ENCODE results near the gene CD86.
A peak's percentile ranks its signal among the peaks of the same experiment; 100 is the strongest.

Gene CD86

GRCh38 chr3:122092460-122093165 is 37.5 kb downstream of the CD86 start:
- no peak for DNase-seq

GRCh38 chr3:122094125-122094524 is 39.0 kb downstream of the CD86 start:
- DNase-seq = no peak

GRCh38 chr3:122094693-122095092 is 39.5 kb downstream of the CD86 start:
- DNase-seq = no peak

GRCh38 chr3:122097141-122097540 is 42.0 kb downstream of the CD86 start:
- DNase-seq = no peak

- no peak for DNase-seq
These were observed 43.4 kb downstream of the CD86 start for GRCh38 chr3:122098611-122099010.

GRCh38 chr3:122099255-122099654 is 44.1 kb downstream of the CD86 start:
- no peak for DNase-seq

- DNase-seq = no peak
These were observed 44.9 kb downstream of the CD86 start for GRCh38 chr3:122100083-122100482.

GRCh38 chr3:122100591-122101463 is 45.7 kb downstream of the CD86 start:
- no peak for DNase-seq

- peak; percentile 55 for DNase-seq
These were observed 46.5 kb downstream of the CD86 start for GRCh38 chr3:122101646-122102045.

GRCh38 chr3:122102191-122102935 is 47.2 kb downstream of the CD86 start:
- no peak for DNase-seq

- no peak for DNase-seq
These were observed 48.8 kb downstream of the CD86 start for GRCh38 chr3:122103821-122104514.

GRCh38 chr3:122104515-122105194 is 49.5 kb downstream of the CD86 start:
- DNase-seq = no peak

- DNase-seq = no peak
These were observed 50.5 kb downstream of the CD86 start for GRCh38 chr3:122105626-122106025.

GRCh38 chr3:122107171-122107570 is 52.0 kb downstream of the CD86 start:
- DNase-seq = no peak

GRCh38 chr3:122111974-122112373 is 56.8 kb downstream of the CD86 start:
- no peak for DNase-seq

- no peak for DNase-seq
These were observed 57.6 kb downstream of the CD86 start for GRCh38 chr3:122112754-122113153.

- DNase-seq = no peak
These were observed 68.7 kb downstream of the CD86 start for GRCh38 chr3:122123850-122124249.

GRCh38 chr3:122132949-122133540 is 77.9 kb downstream of the CD86 start:
- no peak for DNase-seq

GRCh38 chr3:122146466-122146865 is 91.3 kb downstream of the CD86 start:
- no peak for DNase-seq

GRCh38 chr3:122148941-122149627 is 93.9 kb downstream of the CD86 start:
- DNase-seq = no peak

GRCh38 chr3:122151480-122151879 is 96.3 kb downstream of the CD86 start:
- DNase-seq = no peak

Data from NCI-H146 (cell line).